ENCODE data around the gene CTBP1.
A peak's percentile ranks its signal among the peaks of the same experiment; 100 is the strongest.

Gene CTBP1

DNA sequence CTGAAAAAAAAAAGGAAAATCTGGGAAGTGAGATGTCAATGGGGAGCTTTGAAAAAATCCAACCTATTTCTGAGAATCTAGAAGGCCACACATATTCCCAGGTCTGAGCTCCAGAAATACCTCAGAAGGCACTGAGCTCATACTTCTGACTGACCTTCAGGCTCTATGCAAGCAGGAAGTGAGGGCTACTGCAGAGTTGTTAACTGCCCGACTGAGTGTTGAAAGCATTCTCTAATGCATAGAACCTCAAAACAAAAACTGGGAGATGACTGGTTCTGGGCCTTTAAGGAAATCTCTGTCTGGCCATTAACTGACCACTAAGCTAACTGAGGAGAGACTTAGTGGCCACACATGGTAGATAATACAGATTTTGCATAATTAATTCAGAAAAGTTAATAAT is 69.0 kb downstream of the CTBP1 start:
- CTCF ChIA-PET: interaction anchor here (1.1 to 1.9 kb wide), 5 partner anchors 9 to 88 kb away, joined by 3 to 9 read pairs (median 4); no protein-coding TSS in a partner anchor
- no peak for DNase-seq (ENCODE audit: extremely low spot score)
- TF ChIP-seq, protein P1, sequence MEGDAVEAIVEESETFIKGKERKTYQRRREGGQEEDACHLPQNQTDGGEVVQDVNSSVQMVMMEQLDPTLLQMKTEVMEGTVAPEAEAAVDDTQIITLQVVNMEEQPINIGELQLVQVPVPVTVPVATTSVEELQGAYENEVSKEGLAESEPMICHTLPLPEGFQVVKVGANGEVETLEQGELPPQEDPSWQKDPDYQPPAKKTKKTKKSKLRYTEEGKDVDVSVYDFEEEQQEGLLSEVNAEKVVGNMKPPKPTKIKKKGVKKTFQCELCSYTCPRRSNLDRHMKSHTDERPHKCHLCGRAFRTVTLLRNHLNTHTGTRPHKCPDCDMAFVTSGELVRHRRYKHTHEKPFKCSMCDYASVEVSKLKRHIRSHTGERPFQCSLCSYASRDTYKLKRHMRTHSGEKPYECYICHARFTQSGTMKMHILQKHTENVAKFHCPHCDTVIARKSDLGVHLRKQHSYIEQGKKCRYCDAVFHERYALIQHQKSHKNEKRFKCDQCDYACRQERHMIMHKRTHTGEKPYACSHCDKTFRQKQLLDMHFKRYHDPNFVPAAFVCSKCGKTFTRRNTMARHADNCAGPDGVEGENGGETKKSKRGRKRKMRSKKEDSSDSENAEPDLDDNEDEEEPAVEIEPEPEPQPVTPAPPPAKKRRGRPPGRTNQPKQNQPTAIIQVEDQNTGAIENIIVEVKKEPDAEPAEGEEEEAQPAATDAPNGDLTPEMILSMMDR (IDR thresholded peaks at IDR 0.05; ENCODE audit: control extremely low read depth, extremely low read depth, low read depth, missing control alignments): no peak
- POLR2A ChIA-PET: no interaction called here

DNA sequence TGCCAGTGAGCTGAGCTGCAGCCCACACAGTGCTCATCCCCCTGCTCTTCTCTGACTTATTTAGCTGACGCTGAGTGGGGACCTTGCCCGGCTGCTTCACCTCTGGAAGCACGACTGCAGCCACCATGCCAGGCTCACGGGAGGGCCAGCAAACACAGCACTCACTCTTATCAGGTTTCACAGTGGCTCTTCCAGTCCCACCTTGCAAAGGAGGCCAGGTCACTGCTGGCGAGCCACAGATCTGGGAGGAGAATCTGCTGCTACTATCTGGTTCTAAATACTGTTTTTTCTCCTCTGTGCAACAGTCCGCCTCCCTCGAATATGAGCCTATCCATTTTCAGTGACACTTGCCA is 69.9 kb downstream of the CTBP1 start:
- POLR2A ChIA-PET: no interaction called here
- no peak for DNase-seq (ENCODE audit: extremely low spot score)

DNA sequence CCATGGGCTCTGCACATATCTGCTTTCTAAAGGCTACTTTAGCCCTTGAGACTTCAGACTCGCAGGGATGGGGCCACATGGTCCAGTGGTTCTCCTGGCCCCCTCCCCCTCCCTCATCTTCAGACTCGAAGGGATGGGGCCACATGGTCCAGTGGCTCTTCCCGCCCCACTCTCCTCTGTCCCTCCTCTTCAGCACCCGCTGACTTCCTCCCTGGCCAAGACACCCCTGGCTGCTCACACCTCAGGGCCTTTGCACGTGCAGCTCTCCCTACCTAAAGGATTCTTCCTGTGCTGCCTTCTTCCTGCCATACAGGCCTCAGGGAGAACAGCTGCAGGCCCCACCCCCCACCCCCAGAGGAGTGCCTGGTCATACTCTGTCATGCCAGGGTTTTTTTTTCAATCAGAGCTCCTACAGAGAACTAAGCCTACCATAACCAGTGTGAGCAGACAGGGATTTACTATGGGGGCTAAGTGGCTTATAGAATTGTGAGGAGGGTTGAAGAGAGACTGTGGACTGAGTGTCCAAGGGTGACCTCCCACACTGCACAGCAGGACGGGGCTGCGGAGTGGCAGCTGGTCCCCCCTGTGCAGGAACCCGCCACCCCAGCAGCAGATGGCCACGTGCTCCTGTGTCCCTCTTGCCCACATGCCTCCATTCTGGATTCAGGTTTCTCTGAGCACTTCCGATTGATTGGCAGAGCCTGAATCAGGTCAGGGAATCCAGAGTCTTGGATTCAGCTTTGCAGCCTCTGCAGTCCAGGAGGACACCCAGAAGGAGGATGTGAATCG is 70.4 kb downstream of the CTBP1 start:
- TF ChIP-seq, protein P1 (IDR thresholded peaks at IDR 0.05; ENCODE audit: control extremely low read depth, extremely low read depth, low read depth, missing control alignments): no peak
- DNase-seq (ENCODE audit: extremely low spot score): peak; percentile 11
- POLR2A ChIA-PET: no interaction called here
- CTCF ChIA-PET: interaction anchor here (1.9 kb wide), 1 partner anchor 11 kb away, joined by 9 read pairs; no protein-coding TSS in a partner anchor

More for the DNA sequence above, 69.9 kb downstream of the CTBP1 start:
- CTCF ChIA-PET: interaction anchor here (1.1 to 1.9 kb wide), 2 partner anchors 11 to 24 kb away, joined by 3 to 9 read pairs; no protein-coding TSS in a partner anchor
- TF ChIP-seq, protein P1 (IDR thresholded peaks at IDR 0.05; ENCODE audit: control extremely low read depth, extremely low read depth, low read depth, missing control alignments): no peak

DNA sequence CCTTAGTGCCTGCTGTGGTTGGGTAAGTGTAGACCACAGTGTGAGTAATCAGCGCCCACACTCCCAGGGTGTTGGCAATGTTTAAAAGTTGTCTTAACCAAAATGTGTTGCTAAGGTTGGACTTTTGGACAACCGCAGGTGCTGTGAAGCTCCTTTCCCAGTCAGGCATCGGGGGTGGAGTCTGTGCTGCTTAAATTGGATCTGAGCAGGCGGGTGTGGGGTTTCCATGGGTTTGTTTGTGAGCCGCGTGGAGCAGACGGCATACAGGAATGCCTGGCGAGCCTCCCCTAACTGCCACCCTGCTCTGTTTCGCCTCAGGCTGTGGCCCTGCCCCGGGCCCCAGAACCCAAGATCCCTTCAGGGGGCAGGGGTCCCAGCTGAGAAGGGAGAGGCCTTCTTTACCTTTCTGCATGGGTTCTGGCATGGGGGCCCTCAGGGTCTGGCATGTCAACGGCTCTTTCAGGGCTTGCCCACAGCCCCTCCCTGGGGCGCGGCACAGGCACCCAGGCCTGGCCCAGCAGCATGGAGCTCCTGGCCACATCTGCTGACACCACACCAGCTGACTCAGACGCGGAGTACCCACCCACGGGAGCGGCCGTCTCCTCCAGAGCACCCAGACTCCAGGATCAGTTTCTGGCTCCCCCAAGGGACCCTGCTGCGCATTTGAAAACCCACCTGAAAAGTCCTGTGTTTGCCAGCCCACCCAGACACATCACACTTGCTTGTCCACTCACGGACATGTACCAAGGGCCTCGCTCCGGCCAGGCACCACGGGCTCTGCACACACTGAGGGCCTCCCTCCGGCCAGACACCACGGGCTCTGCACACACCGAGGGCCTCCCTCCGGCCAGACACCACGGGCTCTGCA is 71.4 kb downstream of the CTBP1 start:
- peak; percentile 13 for DNase-seq (ENCODE audit: extremely low spot score)
- ChIA-PET POLR2A (no interaction called here), CTCF (interaction anchor here (1.1 kb wide), 1 partner anchor 10 kb away, joined by 3 read pairs; no protein-coding TSS in a partner anchor)
- TF ChIP-seq, protein P1 (IDR thresholded peaks at IDR 0.05; ENCODE audit: control extremely low read depth, extremely low read depth, low read depth, missing control alignments): no peak

DNA sequence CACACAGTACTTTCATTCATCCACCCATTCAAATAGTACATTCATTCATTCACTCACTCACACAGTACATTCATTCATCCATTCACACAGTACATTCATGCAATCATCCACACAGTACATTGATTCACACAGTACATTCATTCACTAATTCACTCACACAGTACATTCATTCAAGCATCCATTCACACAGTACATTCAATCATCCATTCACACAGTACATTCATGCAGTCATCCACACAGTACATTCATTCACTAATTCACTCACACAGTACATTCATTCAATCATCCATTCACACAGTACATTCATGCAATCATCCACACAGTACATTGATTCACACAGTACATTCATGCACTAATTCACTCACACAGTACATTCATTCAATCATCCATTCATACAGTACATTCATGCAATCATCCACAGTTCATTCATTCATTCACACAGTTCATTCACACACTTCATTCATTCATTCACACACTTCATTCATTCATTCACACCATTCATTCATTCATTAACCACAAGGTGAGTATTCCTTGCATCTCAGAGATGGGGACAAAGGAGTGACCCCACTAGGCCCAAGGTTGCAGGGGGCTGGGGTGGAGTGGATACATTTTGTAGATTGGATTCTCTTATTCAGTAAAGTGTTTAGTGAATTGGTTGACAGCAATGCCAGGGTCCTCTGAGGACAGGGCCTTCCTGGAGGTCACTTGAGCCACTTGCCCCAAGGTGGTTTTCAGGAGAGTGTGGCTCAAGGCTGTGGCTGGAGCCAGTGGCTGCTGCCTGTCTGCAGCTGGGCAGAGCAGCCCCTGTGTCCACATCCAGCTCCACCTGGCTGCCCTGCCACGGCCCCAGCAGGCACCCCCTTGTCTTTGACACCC is 72.3 kb downstream of the CTBP1 start:
- CTCF ChIA-PET: interaction anchor here (1.1 to 1.5 kb wide), 2 partner anchors 9 kb away, joined by 3 to 4 read pairs; no protein-coding TSS in a partner anchor
- POLR2A ChIA-PET: no interaction called here
- TF ChIP-seq, protein P1 (IDR thresholded peaks at IDR 0.05; ENCODE audit: control extremely low read depth, extremely low read depth, low read depth, missing control alignments): no peak
- DNase-seq (ENCODE audit: extremely low spot score): peak; percentile 15

Measured in GM10248 (cell line).